DND-41 (cell line): ENCODE measurements around the gene CANT1.

Source experiments
- ATAC-seq: fragments of 200-7000 bp; cut with Tn5 transposase; 3 replicates; pipeline ENCODE4 v1.9.1; 2021; ENCODE audit warnings: low read depth; ENCODE audit not compliant: insufficient read depth
- DNase-seq: peaks from one replicate; pipeline ENCODE4 v3.0.0-alpha.2; 2020
- H2AFZ ChIP-seq: 2 replicates; pipeline ENCODE4 v1.6.0; 2012; ENCODE audit warnings: low read depth, low read length
- H3K27ac ChIP-seq: 2 replicates; pipeline ENCODE4 v1.5.1; 2012; ENCODE audit warnings: low read length, inconsistent platforms
- H3K27me3 ChIP-seq: fragments of 200-600 bp; sonication (generic); 2 replicates; pipeline ENCODE4 v1.6.0; 2012; ENCODE audit warnings: low read length, mild to moderate bottlenecking, inconsistent platforms; ENCODE audit not compliant: insufficient read depth, poor library complexity
- H3K36me3 ChIP-seq: 2 replicates; pipeline ENCODE4 v1.5.1; 2012; ENCODE audit warnings: low read length, inconsistent platforms; ENCODE audit not compliant: insufficient read depth
- H3K4me1 ChIP-seq: 2 replicates; pipeline ENCODE4 v1.5.1; 2012; ENCODE audit warnings: mild to moderate bottlenecking, low read length; ENCODE audit not compliant: insufficient read depth
- H3K4me2 ChIP-seq: 2 replicates; pipeline ENCODE4 v1.6.0; 2012; ENCODE audit warnings: mild to moderate bottlenecking, moderate library complexity, low read length, inconsistent platforms; ENCODE audit not compliant: insufficient read depth
- H3K4me3 ChIP-seq, 2 experiments: fragments of 200-600 bp in 1 of 2; shearing (Covaris generic) in 1 of 2; 2 replicates each; pipeline ENCODE4 v1.5.1; 2012 to 2016; ENCODE audit warnings: inconsistent platforms in 2 of 2, low read length in 2 of 2, mild to moderate bottlenecking in 2 of 2, low read depth in 1 of 2, moderate library complexity in 1 of 2
- H3K79me2 ChIP-seq: 2 replicates; pipeline ENCODE4 v1.6.0; 2012; ENCODE audit warnings: low read length, inconsistent platforms; ENCODE audit not compliant: insufficient read depth
- H3K9ac ChIP-seq: 2 replicates; pipeline ENCODE4 v1.6.0; 2012; ENCODE audit warnings: low read depth, mild to moderate bottlenecking, inconsistent platforms, low read length, moderate library complexity
- H3K9me3 ChIP-seq: 2 replicates; pipeline ENCODE4 v1.5.1; 2012; ENCODE audit warnings: low read length, moderate library complexity, mild to moderate bottlenecking, inconsistent platforms; ENCODE audit not compliant: insufficient read depth, severe bottlenecking
- H4K20me1 ChIP-seq: 2 replicates; pipeline ENCODE4 v1.6.0; 2012; ENCODE audit warnings: low read length; ENCODE audit not compliant: insufficient read depth
- CTCF ChIP-seq: IDR thresholded peaks from 2 replicates; pipeline ENCODE4 v1.5.1; 2012; ENCODE audit warnings: borderline replicate concordance, low read length, moderate library complexity, mild to moderate bottlenecking; ENCODE audit not compliant: poor library complexity, severe bottlenecking; ENCODE audit errors: extremely low read depth
- EZH2 ChIP-seq: IDR thresholded peaks from 3 replicates; pipeline ENCODE4 v1.6.1; 2012; ENCODE audit warnings: borderline replicate concordance, low read depth, mild to moderate bottlenecking, moderate library complexity, low read length, inconsistent platforms; ENCODE audit not compliant: severe bottlenecking

CANT1 gene

GRCh38 chr17:79002796-79003593 lies 6.6 kb downstream of the CANT1 start:
- H3K27me3 ChIP-seq = no peaks in the 10 kb centered on the region
- ATAC-seq = no peak
- no peak for TF ChIP-seq CTCF
- TF ChIP-seq EZH2 = no peak
- no peak for DNase-seq
- no peak overlapping the region for H3K27ac ChIP-seq
- H2AFZ ChIP-seq = no peak overlapping the region
- peaks cover 80% of the 10 kb centered on the region for H4K20me1 ChIP-seq
- no peak overlapping the region for H3K9ac ChIP-seq
- H3K4me3 ChIP-seq = no peak overlapping the region
- H3K4me2 ChIP-seq = no peak overlapping the region
- peaks cover 89% of the 10 kb centered on the region for H3K79me2 ChIP-seq
- H3K4me1 ChIP-seq = peaks cover 28% of the 10 kb centered on the region
- H3K9me3 ChIP-seq = no peaks in the 10 kb centered on the region
- H3K36me3 ChIP-seq = peaks cover 65% of the 10 kb centered on the region

- ATAC-seq (no peak), DNase-seq (no peak)
- no peak for TF ChIP-seq CTCF
- TF ChIP-seq EZH2 = no peak
- Histone ChIP-seq H3K4me3 (no peak overlapping the region), H3K79me2 (peaks cover 87% of the 10 kb centered on the region), H3K27me3 (no peaks in the 10 kb centered on the region), H3K27ac (no peak overlapping the region), H4K20me1 (peaks cover 80% of the 10 kb centered on the region), H3K4me1 (peaks cover 21% of the 10 kb centered on the region), H3K4me2 (no peak overlapping the region), H3K9ac (no peak overlapping the region), H3K9me3 (no peaks in the 10 kb centered on the region), H2AFZ (no peak overlapping the region), H3K36me3 (peaks cover 65% of the 10 kb centered on the region)
Observed at GRCh38 chr17:79002291-79002690, 7.3 kb downstream of the CANT1 start.

GRCh38 chr17:79001190-79002020 lies 8.2 kb downstream of the CANT1 start:
- Histone ChIP-seq H2AFZ (no peak overlapping the region), H3K27me3 (no peaks in the 10 kb centered on the region), H4K20me1 (peaks cover 81% of the 10 kb centered on the region), H3K4me1 (peaks cover 12% of the 10 kb centered on the region), H3K27ac (no peak overlapping the region), H3K9ac (no peak overlapping the region), H3K4me3 (no peak overlapping the region), H3K36me3 (peaks cover 68% of the 10 kb centered on the region), H3K9me3 (no peaks in the 10 kb centered on the region), H3K4me2 (no peak overlapping the region), H3K79me2 (peaks cover 81% of the 10 kb centered on the region)
- ATAC-seq (no peak), DNase-seq (no peak)
- TF ChIP-seq EZH2 (no peak), CTCF (no peak)
